GM21576 (cell line): Measurements from ENCODE around the gene CDC16.
"Not testable (repeated sequence)": the region's sequence is repeated elsewhere in the genome, so short reads cannot be mapped to it uniquely, and the experiment has no call there.

Experiments used
- ATAC-seq: cut with Tn5 transposase; IDR thresholded peaks from one replicate; pipeline ENCODE4 v1.9.1; 2021; ENCODE audit warnings: mild to moderate bottlenecking, moderate library complexity; ENCODE audit not compliant: unreplicated experiment

Gene CDC16, protein sequence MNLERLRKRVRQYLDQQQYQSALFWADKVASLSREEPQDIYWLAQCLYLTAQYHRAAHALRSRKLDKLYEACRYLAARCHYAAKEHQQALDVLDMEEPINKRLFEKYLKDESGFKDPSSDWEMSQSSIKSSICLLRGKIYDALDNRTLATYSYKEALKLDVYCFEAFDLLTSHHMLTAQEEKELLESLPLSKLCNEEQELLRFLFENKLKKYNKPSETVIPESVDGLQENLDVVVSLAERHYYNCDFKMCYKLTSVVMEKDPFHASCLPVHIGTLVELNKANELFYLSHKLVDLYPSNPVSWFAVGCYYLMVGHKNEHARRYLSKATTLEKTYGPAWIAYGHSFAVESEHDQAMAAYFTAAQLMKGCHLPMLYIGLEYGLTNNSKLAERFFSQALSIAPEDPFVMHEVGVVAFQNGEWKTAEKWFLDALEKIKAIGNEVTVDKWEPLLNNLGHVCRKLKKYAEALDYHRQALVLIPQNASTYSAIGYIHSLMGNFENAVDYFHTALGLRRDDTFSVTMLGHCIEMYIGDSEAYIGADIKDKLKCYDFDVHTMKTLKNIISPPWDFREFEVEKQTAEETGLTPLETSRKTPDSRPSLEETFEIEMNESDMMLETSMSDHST

DNA sequence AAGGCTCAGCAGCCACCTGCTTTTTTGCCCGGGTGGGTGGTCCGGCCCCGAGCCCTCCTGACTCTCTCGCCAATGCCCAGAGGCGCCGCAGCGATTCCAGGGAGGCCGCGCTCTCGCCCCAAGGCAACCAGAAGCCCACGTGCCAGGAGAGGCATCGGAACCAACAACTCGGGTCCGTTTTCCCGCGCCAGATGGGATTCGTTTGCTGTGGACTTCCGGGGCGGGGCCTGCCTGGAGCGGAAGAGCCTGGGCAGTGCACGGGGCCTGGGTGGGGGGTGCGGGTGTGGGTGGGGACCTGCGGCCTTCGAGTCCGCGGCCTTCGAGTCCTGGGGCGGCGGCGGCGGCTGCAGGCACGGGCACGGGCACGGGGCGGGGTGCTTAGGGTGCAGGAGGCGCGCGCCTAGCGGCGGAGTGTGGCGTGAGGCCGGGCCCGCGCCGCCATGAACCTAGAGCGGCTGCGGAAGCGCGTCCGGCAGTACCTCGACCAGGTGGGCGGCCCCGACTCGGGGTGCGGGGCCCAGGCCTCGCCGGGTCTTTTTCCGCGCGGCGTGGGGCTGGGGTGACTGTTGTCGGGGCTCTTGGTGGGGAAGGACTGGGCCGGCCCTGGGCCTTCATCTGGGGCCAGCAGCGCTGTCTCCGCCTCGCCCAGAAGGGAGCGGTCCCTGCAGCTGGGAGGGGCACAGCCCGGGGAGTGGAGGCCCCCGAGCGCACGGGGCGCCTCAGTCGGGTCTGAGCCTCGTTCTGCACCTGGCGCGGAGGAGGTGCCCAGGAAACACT, at the start of gene CDC16:
Gene CDC16, plus strand, starts transcription at position 253 of the 777 bp plus-strand sequence. Its CDS starts 188 bp downstream, at position 441.
- peak; percentile 89 for ATAC-seq

DNA sequence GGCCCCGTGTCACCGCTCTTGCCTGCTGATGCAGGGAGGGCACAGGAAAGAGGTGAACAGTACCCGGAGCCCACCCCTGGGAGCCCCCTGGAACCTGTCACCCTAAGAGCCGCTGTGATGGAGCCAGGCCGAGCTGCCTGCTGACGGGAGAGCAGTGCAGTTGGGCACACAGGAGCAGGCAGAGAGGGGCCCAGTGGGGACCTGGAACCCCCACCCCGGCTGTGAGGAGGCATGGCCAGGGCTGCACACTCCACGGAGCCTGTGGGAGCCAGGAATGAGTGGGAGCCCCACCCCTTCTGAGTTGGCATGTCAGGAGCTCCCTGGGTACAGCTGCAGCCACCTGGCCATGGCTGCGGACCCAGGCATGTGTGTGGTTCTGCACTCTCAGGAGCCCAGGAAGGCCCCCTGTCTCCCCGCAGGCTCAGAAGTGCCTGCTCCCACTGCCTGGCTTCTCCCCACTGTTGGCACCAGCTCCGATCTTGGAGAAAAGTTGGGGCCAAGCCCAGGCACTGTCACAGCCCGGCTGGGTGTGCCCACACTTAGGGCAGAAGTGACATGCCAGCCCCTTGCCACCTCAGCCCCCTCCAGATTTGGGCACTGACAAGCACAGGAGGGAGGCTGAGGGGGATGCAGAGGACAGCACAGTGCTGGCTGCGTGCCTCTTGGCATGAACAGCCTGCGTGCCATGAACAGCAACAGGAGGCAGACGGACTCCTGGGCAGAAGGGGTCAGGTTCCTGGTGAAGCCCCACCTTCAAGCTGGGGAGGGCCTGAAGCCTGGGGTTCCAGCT, 49.3 kb upstream of the CDC16 start:
- ATAC-seq = no peak

GRCh38 chr13:114194853-114195252, 39.8 kb upstream of the CDC16 start:
- ATAC-seq = no peak

DNA sequence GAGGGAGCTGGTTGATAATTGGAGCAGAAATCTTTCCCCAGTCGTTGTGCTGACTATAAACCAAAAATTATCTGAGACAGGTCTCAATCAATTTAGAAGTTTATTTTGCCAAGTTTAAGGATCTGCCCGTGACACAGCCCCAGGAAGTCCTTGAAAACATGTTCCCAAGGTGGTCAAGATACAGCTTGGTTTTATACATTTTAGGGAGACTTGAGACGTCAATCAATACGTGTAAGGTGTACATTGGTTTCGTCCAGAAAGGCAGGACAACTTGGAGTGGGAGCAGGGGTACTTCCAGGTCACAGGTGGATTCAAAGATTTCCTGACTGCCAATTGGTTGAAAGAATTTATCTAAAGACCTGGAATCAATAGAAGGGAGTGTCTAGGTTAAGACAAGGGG, 38.1 kb upstream of the CDC16 start:
- ATAC-seq = no peak

GRCh38 chr13:114198556-114198955, 36.1 kb upstream of the CDC16 start:
- ATAC-seq = no peak

DNA sequence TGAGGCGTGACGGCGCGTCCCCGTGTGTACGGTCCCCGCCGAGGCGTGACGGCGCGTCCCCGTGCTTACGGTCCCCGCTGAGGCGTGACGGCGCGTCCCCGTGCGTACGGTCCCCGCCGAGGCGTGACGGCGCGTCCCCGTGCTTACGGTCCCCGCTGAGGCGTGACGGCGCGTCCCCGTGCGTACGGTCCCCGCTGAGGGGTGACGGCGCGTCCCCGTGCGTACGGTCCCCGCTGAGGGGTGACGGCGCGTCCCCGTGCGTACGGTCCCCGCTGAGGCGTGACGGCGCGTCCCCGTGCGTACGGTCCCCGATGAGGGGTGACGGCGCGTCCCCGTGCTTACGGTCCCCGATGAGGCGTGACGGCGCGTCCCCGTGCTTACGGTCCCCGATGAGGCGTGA, 35.2 kb upstream of the CDC16 start:
- ATAC-seq = not testable (repeated sequence)

DNA sequence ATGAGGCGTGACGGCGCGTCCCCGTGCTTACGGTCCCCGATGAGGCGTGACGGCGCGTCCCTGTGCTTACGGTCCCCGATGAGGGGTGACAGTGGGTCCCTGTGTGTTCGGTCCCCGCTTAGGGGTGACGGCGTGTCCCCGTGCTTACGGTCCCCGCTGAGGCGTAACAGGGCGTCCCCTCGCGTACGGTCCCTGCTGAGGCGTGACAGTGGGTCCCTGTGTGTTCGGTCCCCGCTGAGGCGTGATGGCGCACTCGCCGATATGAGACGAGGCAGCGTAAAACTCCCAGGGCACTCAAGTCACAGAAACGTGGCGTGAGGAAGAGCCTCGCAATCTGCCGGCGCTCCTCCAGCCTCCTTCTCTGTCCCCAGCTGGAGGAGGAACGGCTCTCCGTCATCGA, 34.7 kb upstream of the CDC16 start:
- ATAC-seq = no peak

- ATAC-seq = no peak
Measured at GRCh38 chr13:114200399-114200911, 34.2 kb upstream of the CDC16 start.

- no peak for ATAC-seq
Measured at GRCh38 chr13:114202581-114202980, 32.1 kb upstream of the CDC16 start.

DNA sequence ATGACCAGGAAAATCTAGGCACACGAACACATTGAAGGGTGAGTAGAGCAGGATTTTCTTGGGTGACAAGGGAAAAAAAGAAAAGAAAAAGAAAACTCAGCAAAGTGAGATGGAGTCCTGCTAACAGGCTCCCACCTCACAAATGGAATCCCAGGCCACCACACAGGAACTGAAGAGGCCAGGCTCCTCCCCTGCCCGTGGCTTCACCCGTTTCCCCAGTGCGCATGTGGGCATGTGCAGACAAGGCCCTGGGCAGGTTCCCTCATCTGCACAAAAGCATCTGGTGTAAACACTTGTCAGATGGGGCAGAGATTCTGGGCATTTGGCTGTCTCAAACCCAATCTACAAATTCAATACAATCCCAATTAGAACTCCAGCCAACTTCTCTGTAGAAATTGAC, 31.2 kb upstream of the CDC16 start:
- no peak for ATAC-seq

DNA sequence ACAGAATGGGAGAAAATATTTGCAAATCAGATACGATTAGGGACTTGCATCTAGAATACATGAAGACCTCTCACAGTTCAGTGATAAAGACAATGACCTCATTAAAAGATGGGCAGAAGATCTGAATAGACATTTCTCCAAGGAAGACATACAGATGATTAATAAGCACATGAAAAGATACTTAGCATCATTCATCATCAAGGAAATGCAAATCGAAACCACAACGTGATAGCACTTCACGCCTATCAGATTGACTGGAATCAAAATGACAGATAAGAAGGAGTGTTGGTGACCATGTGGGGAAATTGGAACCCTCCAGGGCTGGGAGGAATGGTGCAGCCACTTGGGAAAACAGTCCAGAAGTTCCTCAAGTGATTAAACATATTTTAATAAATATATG, 29.8 kb upstream of the CDC16 start:
- ATAC-seq = no peak

GRCh38 chr13:114208134-114208533, 26.6 kb upstream of the CDC16 start:
- no peak for ATAC-seq

DNA sequence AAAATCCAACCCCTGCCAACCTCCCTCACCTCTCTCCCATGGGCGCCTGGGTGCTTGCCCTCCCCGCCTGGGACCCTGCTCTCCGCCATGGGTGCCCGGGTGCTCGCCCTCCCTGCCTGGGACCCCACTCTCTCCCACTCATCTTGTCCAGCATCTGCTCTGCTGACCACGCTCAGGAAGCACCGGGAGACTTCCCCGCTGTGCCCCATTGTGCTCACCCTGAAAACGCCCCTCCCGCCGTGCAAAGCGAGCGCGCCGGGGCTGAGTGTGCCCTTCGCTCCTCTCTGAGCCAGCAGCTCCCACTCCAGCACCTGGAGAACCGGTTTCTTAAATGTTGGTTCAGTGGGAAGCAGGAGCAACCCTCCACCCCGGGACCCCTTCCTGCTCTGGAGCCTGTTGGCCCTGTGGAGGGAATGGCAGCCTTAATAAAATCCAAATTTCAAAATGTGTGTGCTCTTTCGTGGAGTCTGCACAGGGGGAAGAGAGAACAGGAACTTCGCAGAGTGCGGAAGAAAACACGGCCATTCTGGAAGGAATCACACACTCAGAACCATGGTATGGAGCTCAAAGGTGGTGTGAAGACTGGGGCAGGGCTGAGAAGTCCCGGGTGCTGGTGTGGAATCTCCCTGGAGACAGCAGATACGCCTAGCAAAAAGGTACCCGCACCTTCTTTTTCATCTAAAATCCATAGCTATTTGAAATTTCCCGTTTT, 23.1 kb upstream of the CDC16 start:
- no peak for ATAC-seq

DNA sequence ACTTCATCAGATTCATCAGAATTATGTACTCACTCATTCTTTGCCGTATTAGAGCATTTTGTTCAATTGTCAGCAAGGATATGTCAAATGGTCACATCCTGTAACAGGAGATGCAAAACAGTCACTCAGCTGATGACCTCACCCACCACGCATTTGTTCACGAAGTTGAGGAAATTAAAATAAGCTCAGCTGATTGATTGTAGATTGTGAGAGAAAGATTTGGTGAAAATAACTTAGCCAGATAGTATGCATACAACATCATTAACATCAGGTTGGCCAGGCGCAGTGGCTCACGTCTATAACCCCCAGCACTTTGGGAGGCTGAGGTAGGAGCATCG, 22.6 kb upstream of the CDC16 start:
- no peak for ATAC-seq

DNA sequence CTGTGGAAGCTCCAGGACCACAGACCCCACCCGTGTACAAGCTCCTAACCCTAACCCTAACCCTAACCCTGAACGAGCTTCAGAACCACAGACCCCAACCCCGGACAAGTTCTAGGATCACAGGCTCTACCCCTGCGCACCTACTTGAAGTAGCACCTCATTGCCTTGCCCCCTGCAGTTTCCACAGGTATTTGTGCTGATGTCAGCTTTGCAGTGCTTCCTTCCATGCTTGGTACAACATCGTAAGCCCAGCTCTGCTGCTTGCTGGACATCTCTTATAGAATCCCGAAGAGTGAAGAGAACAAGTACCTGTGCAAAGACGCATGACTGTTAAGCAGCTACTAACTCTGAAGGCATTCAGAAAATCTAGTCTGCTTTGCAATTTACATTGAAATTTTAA, 20.7 kb upstream of the CDC16 start:
- ATAC-seq = no peak

DNA sequence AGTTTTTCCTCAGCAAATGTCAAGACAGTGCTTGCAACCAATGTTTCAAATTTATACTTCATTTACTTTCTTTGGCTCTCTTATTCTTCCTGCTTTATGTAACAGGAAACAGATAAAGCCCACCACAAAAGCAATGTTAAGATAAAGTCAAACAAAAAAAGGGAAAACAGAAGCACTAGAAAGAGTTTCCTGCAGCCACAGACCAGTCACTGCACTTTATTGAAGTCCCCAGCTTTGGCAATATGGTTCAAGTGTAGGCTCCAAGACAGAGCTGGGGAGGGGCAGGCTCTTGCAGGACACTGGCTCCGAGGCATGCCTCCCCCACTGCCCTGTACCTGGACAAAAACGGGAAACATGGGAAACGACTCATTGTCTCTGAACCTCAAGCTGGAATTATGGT, 15.3 kb upstream of the CDC16 start:
- ATAC-seq = no peak

- no peak for ATAC-seq
Measured at GRCh38 chr13:114222461-114222968, 12.2 kb upstream of the CDC16 start.

GRCh38 chr13:114224201-114224600, 10.5 kb upstream of the CDC16 start:
- no peak for ATAC-seq

GRCh38 chr13:114225610-114226009, 9.1 kb upstream of the CDC16 start:
- no peak for ATAC-seq

GRCh38 chr13:114226088-114226487, 8.6 kb upstream of the CDC16 start:
- no peak for ATAC-seq
